H1 (cell line): Measurements from ENCODE around the gene PGLYRP2. TPM values are rescaled to one million over a fixed set of nuclear protein-coding genes. Genes with fewer than 3 reads are reported as not detected.

Source experiments
- BRCA1 ChIP-seq: IDR thresholded peaks from 2 replicates; pipeline ENCODE4 v1.6.1; 2012; ENCODE audit warnings: low read depth, low read length, improper control_type of control experiment
- CBX5 ChIP-seq: fragments of 300-800, 300-1000 bp; sonication (generic); IDR thresholded peaks from 2 replicates; pipeline ENCODE4 v1.7.1; 2016; ENCODE audit warnings: antibody characterized with exemption, low read length, low read depth
- CEBPB ChIP-seq: IDR thresholded peaks from 2 replicates; pipeline ENCODE4 v1.6.1; 2012; ENCODE audit warnings: low read depth, low read length
- CTBP2 ChIP-seq: IDR thresholded peaks from 2 replicates; pipeline ENCODE4 v1.7.0; 2011; ENCODE audit warnings: borderline replicate concordance, mild to moderate bottlenecking, moderate library complexity, mixed read lengths, low read length; ENCODE audit not compliant: insufficient read depth, insufficient read length
- NANOG ChIP-seq: IDR thresholded peaks from 2 replicates; pipeline ENCODE4 v1.6.1; 2011; ENCODE audit warnings: low read length, low read depth, mild to moderate bottlenecking, inconsistent platforms; ENCODE audit not compliant: insufficient read depth, poor library complexity, severe bottlenecking
- polyA plus RNA-seq, 7 experiments: library from polyadenylated mRNA; depleted of rRNA in 3 of 7; stranded (reverse) in 5 of 7; unstranded in 2 of 7; fragments of >200 nt in 5 of 7; fragments of 200-250 nt in 2 of 7; gene quantifications; 1 replicate in 5 of 7; 2 replicates in 1 of 7; 4 replicates in 1 of 7; pipeline versions ENCODE4 v1.2.1 to v1.2.3, GENCODE V29; 2011 to 2013; ENCODE audit warnings: missing spikeins in 2 of 7, mixed read lengths in 2 of 7
- total RNA-seq: library from RNA; stranded (reverse); fragmentation: NEBNext Ultra II Directional; extraction: Animal tissue kit (Norgen Biotek cat#: 25700); gene quantifications from 2 replicates; pipeline ENCODE4 v1.2.1, GENCODE V29; 2021
- TF ChIP-seq, protein P1 (sequence below): fragments of 300-600 bp; sonication (generic); IDR thresholded peaks from 2 replicates; pipeline ENCODE4 v1.7.1; 2012; ENCODE audit warnings: low read length, moderate library complexity, mild to moderate bottlenecking, inconsistent platforms; ENCODE audit not compliant: insufficient replicate concordance

The PGLYRP2 gene
- total and polyA plus RNA-seq, 2 of the 8 experiments (the other 6 are each of a cell fraction or from before 2014, with no cell fraction given): not detected

DNA sequence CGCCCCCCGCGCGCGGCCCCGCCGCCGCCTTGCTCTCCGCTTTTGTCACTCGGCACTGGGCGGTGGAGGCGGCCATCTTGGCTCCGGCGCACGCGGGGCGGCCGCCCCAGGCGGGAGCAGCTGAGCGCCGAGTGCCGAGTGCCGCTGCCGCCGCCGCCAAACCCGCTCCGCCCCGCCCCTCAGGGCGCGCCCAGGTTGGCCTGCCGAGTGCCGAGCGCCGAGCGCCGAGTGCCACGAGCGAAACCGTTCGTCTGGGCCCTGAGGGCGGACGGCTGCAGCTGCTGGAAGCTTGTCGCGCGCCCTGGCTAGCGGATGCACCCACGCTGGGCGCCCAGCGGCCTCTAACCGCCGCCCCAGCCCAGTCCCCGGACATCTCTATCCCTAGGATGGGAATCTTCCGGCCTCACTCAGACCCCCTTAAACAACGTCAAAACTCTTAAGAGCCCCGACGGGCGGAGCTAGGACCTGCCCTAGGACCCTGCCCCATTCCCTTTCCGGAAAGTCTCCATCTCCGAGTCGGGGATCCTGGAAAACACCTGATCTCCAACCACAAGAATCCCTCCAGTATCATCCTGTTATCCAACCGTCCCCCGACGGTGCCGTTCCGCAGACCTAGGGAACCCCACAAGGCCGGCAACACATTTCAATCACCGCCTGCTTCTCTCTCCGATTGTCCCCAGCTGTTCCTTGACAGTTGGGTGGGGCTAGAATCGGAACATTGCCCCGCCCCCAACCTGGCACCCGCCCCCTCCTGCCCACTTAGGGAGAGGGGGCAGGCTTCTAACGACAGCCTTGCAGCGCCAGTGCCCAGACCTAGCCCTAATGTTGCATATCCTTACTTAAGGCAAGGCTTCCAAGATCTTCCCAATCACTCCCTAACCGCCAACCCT is 46.4 kb downstream of the PGLYRP2 start (continued):
- TF ChIP-seq, protein P1, sequence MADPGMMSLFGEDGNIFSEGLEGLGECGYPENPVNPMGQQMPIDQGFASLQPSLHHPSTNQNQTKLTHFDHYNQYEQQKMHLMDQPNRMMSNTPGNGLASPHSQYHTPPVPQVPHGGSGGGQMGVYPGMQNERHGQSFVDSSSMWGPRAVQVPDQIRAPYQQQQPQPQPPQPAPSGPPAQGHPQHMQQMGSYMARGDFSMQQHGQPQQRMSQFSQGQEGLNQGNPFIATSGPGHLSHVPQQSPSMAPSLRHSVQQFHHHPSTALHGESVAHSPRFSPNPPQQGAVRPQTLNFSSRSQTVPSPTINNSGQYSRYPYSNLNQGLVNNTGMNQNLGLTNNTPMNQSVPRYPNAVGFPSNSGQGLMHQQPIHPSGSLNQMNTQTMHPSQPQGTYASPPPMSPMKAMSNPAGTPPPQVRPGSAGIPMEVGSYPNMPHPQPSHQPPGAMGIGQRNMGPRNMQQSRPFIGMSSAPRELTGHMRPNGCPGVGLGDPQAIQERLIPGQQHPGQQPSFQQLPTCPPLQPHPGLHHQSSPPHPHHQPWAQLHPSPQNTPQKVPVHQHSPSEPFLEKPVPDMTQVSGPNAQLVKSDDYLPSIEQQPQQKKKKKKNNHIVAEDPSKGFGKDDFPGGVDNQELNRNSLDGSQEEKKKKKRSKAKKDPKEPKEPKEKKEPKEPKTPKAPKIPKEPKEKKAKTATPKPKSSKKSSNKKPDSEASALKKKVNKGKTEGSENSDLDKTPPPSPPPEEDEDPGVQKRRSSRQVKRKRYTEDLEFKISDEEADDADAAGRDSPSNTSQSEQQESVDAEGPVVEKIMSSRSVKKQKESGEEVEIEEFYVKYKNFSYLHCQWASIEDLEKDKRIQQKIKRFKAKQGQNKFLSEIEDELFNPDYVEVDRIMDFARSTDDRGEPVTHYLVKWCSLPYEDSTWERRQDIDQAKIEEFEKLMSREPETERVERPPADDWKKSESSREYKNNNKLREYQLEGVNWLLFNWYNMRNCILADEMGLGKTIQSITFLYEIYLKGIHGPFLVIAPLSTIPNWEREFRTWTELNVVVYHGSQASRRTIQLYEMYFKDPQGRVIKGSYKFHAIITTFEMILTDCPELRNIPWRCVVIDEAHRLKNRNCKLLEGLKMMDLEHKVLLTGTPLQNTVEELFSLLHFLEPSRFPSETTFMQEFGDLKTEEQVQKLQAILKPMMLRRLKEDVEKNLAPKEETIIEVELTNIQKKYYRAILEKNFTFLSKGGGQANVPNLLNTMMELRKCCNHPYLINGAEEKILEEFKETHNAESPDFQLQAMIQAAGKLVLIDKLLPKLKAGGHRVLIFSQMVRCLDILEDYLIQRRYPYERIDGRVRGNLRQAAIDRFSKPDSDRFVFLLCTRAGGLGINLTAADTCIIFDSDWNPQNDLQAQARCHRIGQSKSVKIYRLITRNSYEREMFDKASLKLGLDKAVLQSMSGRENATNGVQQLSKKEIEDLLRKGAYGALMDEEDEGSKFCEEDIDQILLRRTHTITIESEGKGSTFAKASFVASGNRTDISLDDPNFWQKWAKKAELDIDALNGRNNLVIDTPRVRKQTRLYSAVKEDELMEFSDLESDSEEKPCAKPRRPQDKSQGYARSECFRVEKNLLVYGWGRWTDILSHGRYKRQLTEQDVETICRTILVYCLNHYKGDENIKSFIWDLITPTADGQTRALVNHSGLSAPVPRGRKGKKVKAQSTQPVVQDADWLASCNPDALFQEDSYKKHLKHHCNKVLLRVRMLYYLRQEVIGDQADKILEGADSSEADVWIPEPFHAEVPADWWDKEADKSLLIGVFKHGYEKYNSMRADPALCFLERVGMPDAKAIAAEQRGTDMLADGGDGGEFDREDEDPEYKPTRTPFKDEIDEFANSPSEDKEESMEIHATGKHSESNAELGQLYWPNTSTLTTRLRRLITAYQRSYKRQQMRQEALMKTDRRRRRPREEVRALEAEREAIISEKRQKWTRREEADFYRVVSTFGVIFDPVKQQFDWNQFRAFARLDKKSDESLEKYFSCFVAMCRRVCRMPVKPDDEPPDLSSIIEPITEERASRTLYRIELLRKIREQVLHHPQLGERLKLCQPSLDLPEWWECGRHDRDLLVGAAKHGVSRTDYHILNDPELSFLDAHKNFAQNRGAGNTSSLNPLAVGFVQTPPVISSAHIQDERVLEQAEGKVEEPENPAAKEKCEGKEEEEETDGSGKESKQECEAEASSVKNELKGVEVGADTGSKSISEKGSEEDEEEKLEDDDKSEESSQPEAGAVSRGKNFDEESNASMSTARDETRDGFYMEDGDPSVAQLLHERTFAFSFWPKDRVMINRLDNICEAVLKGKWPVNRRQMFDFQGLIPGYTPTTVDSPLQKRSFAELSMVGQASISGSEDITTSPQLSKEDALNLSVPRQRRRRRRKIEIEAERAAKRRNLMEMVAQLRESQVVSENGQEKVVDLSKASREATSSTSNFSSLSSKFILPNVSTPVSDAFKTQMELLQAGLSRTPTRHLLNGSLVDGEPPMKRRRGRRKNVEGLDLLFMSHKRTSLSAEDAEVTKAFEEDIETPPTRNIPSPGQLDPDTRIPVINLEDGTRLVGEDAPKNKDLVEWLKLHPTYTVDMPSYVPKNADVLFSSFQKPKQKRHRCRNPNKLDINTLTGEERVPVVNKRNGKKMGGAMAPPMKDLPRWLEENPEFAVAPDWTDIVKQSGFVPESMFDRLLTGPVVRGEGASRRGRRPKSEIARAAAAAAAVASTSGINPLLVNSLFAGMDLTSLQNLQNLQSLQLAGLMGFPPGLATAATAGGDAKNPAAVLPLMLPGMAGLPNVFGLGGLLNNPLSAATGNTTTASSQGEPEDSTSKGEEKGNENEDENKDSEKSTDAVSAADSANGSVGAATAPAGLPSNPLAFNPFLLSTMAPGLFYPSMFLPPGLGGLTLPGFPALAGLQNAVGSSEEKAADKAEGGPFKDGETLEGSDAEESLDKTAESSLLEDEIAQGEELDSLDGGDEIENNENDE: no peak
- TF ChIP-seq CBX5: no peak
- no peak for TF ChIP-seq CTBP2
- TF ChIP-seq BRCA1: no peak
- no peak for TF ChIP-seq NANOG
- TF ChIP-seq CEBPB: no peak
